H1 (cell line): Measurements from ENCODE around the gene SCARB1. TPM values are rescaled to one million over a fixed set of nuclear protein-coding genes. Genes with fewer than 3 reads are reported as not detected.

Source experiments
- CTCF ChIA-PET: fragments of 300-600 bp; sonication (Branson Sonifier 250); formaldehyde crosslinking; loops from one replicate; lab custom pipeline; 2021; ENCODE audit not compliant: partially characterized antibody; lab: Charles Lee
- POLR2A ChIA-PET: fragments of 300-600 bp; sonication (Branson Sonifier 250); formaldehyde crosslinking; loops from one replicate; lab custom pipeline; 2021; ENCODE audit warnings: inconsistent platforms; ENCODE audit not compliant: partially characterized antibody; lab: Charles Lee
- DNase-seq, 2 experiments: peaks; one replicate each; pipeline versions ENCODE4 v3.0.0 to v3.0.0-alpha.2; 2010 to 2022; ENCODE audit warnings: low spot score in 2 of 2, low read depth in 1 of 2, mixed read lengths in 1 of 2
- FAIRE-seq: peaks from 2 replicates; lab custom pipeline; 2011; peaks lifted over from hg19 to GRCh38; lab: Jason Lieb, UNC
- H2AFZ ChIP-seq: 2 replicates; pipeline ENCODE4 v1.8.1; 2012; ENCODE audit warnings: low read length, inconsistent platforms
- H2AK5ac ChIP-seq: 2 replicates; pipeline ENCODE4 v1.6.1; 2013; ENCODE audit warnings: low read depth, low read length
- H2BK120ac ChIP-seq: replicated peaks from 2 replicates; pipeline ENCODE3; 2013; ENCODE audit warnings: low read depth, low read length, inconsistent platforms
- H2BK12ac ChIP-seq: 2 replicates; pipeline ENCODE4 v1.6.1; 2013; ENCODE audit warnings: low read depth, low read length
- H2BK15ac ChIP-seq: 2 replicates; pipeline ENCODE4 v1.6.1; 2013; ENCODE audit warnings: low read length
- H2BK20ac ChIP-seq: 2 replicates; pipeline ENCODE4 v1.6.1; 2013; ENCODE audit warnings: low read length
- H2BK5ac ChIP-seq: 2 replicates; pipeline ENCODE4 v1.6.1; 2013; ENCODE audit warnings: low read depth, low read length
- H3K14ac ChIP-seq: 2 replicates; pipeline ENCODE4 v1.6.1; 2013; ENCODE audit warnings: inconsistent platforms; ENCODE audit not compliant: insufficient read length
- H3K18ac ChIP-seq: 2 replicates; pipeline ENCODE4 v1.6.1; 2013; ENCODE audit warnings: low read length; ENCODE audit errors: extremely low read depth
- H3K23ac ChIP-seq: 2 replicates; pipeline ENCODE4 v1.6.1; 2013; ENCODE audit warnings: inconsistent platforms; ENCODE audit not compliant: insufficient read length
- H3K23me2 ChIP-seq: 2 replicates; pipeline ENCODE4 v1.6.1; 2013; ENCODE audit warnings: low read depth, low read length
- H3K27ac ChIP-seq: 2 replicates; pipeline ENCODE4 v1.6.1; 2011; ENCODE audit warnings: low read depth, low read length, inconsistent platforms
- H3K27me3 ChIP-seq, 4 experiments: replicated peaks in 1 of 4; 1 replicate in 1 of 4; 2 replicates in 3 of 4; pipeline versions ENCODE4 v1.6.1 to v1.8.1; 2011 to 2013; ENCODE audit warnings: low read length in 3 of 4, mild to moderate bottlenecking in 3 of 4, inconsistent platforms in 2 of 4, mixed read lengths in 2 of 4, moderate library complexity in 1 of 4; ENCODE audit not compliant: control insufficient read depth in 3 of 4, insufficient read depth in 3 of 4; ENCODE audit errors: extremely low read depth in 1 of 4
- H3K36me3 ChIP-seq, 4 experiments: 2 replicates each; pipeline versions ENCODE4 v1.6.1 to v1.8.1; 2011 to 2013; ENCODE audit warnings: mild to moderate bottlenecking in 4 of 4, low read length in 3 of 4, moderate library complexity in 2 of 4, control low read depth in 1 of 4, inconsistent platforms in 1 of 4; ENCODE audit not compliant: insufficient read depth in 4 of 4, control insufficient read depth in 2 of 4
- H3K4ac ChIP-seq: replicated peaks from 2 replicates; pipeline ENCODE3; 2013; ENCODE audit warnings: low read length, low read depth, mixed read lengths, inconsistent platforms; ENCODE audit not compliant: insufficient read length
- H3K4me1 ChIP-seq, 4 experiments: replicated peaks in 1 of 4; 1 replicate in 1 of 4; 2 replicates in 3 of 4; pipeline versions ENCODE4 v1.6.1 to v1.8.1; 2011 to 2013; ENCODE audit warnings: low read length in 3 of 4, inconsistent platforms in 2 of 4, mixed read lengths in 1 of 4; ENCODE audit not compliant: insufficient read depth in 4 of 4, control insufficient read depth in 3 of 4
- H3K4me2 ChIP-seq, 2 experiments: 2 replicates each; pipeline versions ENCODE4 v1.6.1 to v1.8.1; 2011 to 2013; ENCODE audit warnings: low read depth in 2 of 2, low read length in 2 of 2, control low read depth in 1 of 2, inconsistent platforms in 1 of 2, mild to moderate bottlenecking in 1 of 2; ENCODE audit not compliant: insufficient read depth in 1 of 2
- H3K4me3 ChIP-seq, 4 experiments: fragments of 200-600, 300-600 bp in 1 of 4; sonication (generic), shearing (Covaris generic), sonication (Bioruptor Twin) in 1 of 4; 2 replicates each; pipeline versions ENCODE4 v1.5.1 to v1.8.1; 2011 to 2016; ENCODE audit warnings: low read length in 4 of 4, low read depth in 3 of 4, control low read depth in 2 of 4, inconsistent platforms in 2 of 4, mild to moderate bottlenecking in 2 of 4, mixed read lengths in 1 of 4, moderate library complexity in 1 of 4; ENCODE audit not compliant: insufficient read depth in 2 of 4; ENCODE audit errors: extremely low read depth in 1 of 4
- H3K56ac ChIP-seq: replicated peaks from 2 replicates; pipeline ENCODE3; 2013; ENCODE audit warnings: low read depth, mild to moderate bottlenecking, mixed read lengths, low read length, inconsistent platforms; ENCODE audit not compliant: insufficient read length
- H3K79me1 ChIP-seq: 2 replicates; pipeline ENCODE4 v1.6.1; 2013; ENCODE audit warnings: low read depth, low read length, control low read depth
- H3K79me2 ChIP-seq, 2 experiments: 2 replicates each; pipeline versions ENCODE4 v1.6.1 to v1.8.1; 2012 to 2013; ENCODE audit warnings: low read length in 2 of 2, mild to moderate bottlenecking in 2 of 2, inconsistent platforms in 1 of 2; ENCODE audit not compliant: insufficient read depth in 2 of 2, control insufficient read depth in 1 of 2
- H3K9ac ChIP-seq, 4 experiments: replicated peaks in 1 of 4; 1 replicate in 1 of 4; 2 replicates in 3 of 4; pipeline versions ENCODE4 v1.6.1 to v1.8.1; 2011 to 2013; ENCODE audit warnings: low read depth in 3 of 4, low read length in 3 of 4, control low read depth in 2 of 4, mild to moderate bottlenecking in 2 of 4, moderate library complexity in 2 of 4, inconsistent platforms in 1 of 4; ENCODE audit errors: extremely low read depth in 1 of 4
- H3K9me3 ChIP-seq, 2 experiments: 2 replicates each; pipeline versions ENCODE4 v1.6.1 to v1.8.1; 2012 to 2013; ENCODE audit warnings: mild to moderate bottlenecking in 2 of 2, moderate library complexity in 2 of 2, control low read depth in 1 of 2, inconsistent platforms in 1 of 2, low read depth in 1 of 2, low read length in 1 of 2, mixed read lengths in 1 of 2; ENCODE audit not compliant: insufficient read depth in 2 of 2
- H4K20me1 ChIP-seq, 2 experiments: replicated peaks in 1 of 2; 2 replicates each; pipeline versions ENCODE3 to v1.8.1; 2011 to 2013; ENCODE audit warnings: inconsistent platforms in 2 of 2, low read length in 2 of 2, mild to moderate bottlenecking in 1 of 2; ENCODE audit not compliant: insufficient read depth in 2 of 2, control insufficient read depth in 1 of 2
- H4K5ac ChIP-seq: 2 replicates; pipeline ENCODE4 v1.6.1; 2013; ENCODE audit warnings: low read length, low read depth, mixed read lengths, inconsistent platforms; ENCODE audit not compliant: insufficient read length
- H4K8ac ChIP-seq: 2 replicates; pipeline ENCODE4 v1.8.0; 2013; ENCODE audit warnings: mild to moderate bottlenecking, moderate library complexity, low read length, inconsistent platforms; ENCODE audit not compliant: insufficient read depth; ENCODE audit errors: extremely low read depth
- H4K91ac ChIP-seq: replicated peaks from 2 replicates; pipeline ENCODE3; 2013; ENCODE audit warnings: low read length, mixed read lengths, inconsistent platforms; ENCODE audit not compliant: insufficient read length
- MAFK ChIP-seq: IDR thresholded peaks from 2 replicates; pipeline ENCODE4 v1.6.1; 2012; ENCODE audit warnings: low read depth, mild to moderate bottlenecking, improper control_type of control experiment, low read length
- NANOG ChIP-seq: IDR thresholded peaks from 2 replicates; pipeline ENCODE4 v1.6.1; 2011; ENCODE audit warnings: low read length, low read depth, mild to moderate bottlenecking, inconsistent platforms; ENCODE audit not compliant: insufficient read depth, poor library complexity, severe bottlenecking
- NRF1 ChIP-seq: IDR thresholded peaks from 2 replicates; pipeline ENCODE4 v1.6.1; 2011; ENCODE audit warnings: mild to moderate bottlenecking, low read depth, low read length, improper control_type of control experiment
- POLR2A ChIP-seq, 2 experiments: IDR thresholded peaks; 1 replicate in 1 of 2; 2 replicates in 1 of 2; pipeline ENCODE4 v1.6.1; 2011; ENCODE audit warnings: low read depth in 2 of 2, low read length in 2 of 2, mild to moderate bottlenecking in 2 of 2; ENCODE audit errors: control extremely low read depth in 1 of 2
- POU5F1 ChIP-seq: IDR thresholded peaks from 2 replicates; pipeline ENCODE4 v1.6.1; 2011; ENCODE audit warnings: low read depth, mild to moderate bottlenecking, low read length, moderate library complexity
- SUZ12 ChIP-seq: fragments of 200-600 bp; sonication (generic); IDR thresholded peaks from 2 replicates; pipeline ENCODE4 v1.6.1; 2012; ENCODE audit warnings: mild to moderate bottlenecking, inconsistent platforms, low read length, moderate library complexity, mixed read lengths
- ZNF274 ChIP-seq: IDR thresholded peaks from 2 replicates; pipeline ENCODE4 v1.7.0; 2012; ENCODE audit warnings: low read length, borderline replicate concordance; ENCODE audit errors: extremely low read depth
- WGBS, 2 experiments: shearing (Covaris generic) in 1 of 2; methylation state at CpG; one replicate each; pipeline versions ENCODE4 v1.1.6 to v1.1.7; 2013 to 2015; ENCODE audit warnings: low lambda C conversion rate in 2 of 2, mixed read lengths in 2 of 2, inconsistent platforms in 1 of 2, low coverage in 1 of 2, missing lambda C conversion rate in 1 of 2; ENCODE audit not compliant: insufficient replicate concordance in 2 of 2, insufficient coverage in 1 of 2, insufficient read length in 1 of 2; ENCODE audit errors: extremely low coverage in 1 of 2, missing lambda C conversion rate in 1 of 2; 5-methylcytosine and 5-hydroxymethylcytosine counted together
- polyA plus RNA-seq, 7 experiments: library from polyadenylated mRNA; depleted of rRNA in 3 of 7; stranded (reverse) in 5 of 7; unstranded in 2 of 7; fragments of >200 nt in 5 of 7; fragments of 200-250 nt in 2 of 7; gene quantifications; 1 replicate in 5 of 7; 2 replicates in 1 of 7; 4 replicates in 1 of 7; pipeline versions ENCODE4 v1.2.1 to v1.2.3, GENCODE V29; 2011 to 2013; ENCODE audit warnings: missing spikeins in 2 of 7, mixed read lengths in 2 of 7
- total RNA-seq: library from RNA; stranded (reverse); fragmentation: NEBNext Ultra II Directional; extraction: Animal tissue kit (Norgen Biotek cat#: 25700); gene quantifications from 2 replicates; pipeline ENCODE4 v1.2.1, GENCODE V29; 2021
- TF ChIP-seq, protein P1 (sequence below): IDR thresholded peaks from 2 replicates; pipeline ENCODE4 v1.6.1; 2012; ENCODE audit warnings: low read length, inconsistent platforms

Gene SCARB1
- total and polyA plus RNA-seq, 2 of the 8 experiments (the other 6 are each of a cell fraction or from before 2014, with no cell fraction given): 45.3 to 57.1 TPM

DNA sequence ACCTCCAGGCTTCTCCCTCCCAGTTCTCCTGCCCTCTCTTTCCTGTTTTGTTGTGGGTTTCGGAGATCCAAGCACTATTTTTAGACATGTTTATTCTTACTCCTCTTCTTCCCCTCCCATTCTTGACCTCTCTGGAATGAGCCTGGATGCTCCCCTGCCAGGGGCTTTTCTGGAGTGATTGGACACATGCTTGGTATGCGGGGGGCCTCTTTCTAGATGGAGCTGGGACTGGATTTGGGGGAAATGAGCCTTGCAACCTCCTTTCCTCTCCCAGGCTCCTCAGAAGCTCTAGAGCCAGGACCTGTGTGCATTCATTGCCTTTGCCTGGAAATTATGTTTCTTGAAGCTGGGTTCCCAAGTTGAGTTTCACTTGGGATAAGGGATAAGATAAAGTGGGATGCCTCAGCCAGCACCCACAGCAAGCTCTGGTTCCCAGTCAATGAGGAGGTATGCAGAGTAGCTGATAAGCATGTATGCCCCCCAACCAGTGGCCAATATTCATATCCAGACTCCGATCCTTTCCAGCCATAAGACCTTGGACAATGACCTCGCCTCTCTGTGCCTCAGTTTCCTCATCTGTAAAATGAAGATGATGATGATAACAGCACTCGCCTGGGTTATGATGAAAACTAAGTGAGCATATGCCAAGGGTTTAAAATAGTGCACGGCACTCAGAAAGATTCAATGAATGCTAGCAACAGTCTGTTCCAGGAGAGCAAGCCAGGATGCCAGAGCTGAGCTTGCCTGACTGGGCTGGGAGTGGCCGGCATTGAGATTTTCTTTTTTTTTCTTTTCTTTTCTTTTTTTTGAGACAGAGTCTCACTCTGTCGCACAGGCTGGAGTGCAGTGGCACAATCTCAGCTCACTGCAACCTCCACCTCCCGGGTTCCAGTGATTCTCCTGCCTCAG lies 97.8 kb downstream of the SCARB1 start:
- ChIA-PET CTCF (interaction anchor here (0.6 to 9.3 kb wide), 44 partner anchors 12 to 729 kb away, joined by 3 to 159 read pairs (median 4); no protein-coding TSS in a partner anchor), POLR2A (interaction anchor here (0.7 to 1.0 kb wide), 2 partner anchors 26 to 214 kb away, joined by 3 to 4 read pairs; no protein-coding TSS in a partner anchor)
- H3K79me1 ChIP-seq: no peaks in the 10 kb centered on the region; the same call in 1 of the 2 replicates
- H2BK15ac ChIP-seq: no peak overlapping the region
- H2BK12ac ChIP-seq: no peak overlapping the region
- no peak overlapping the region for H2BK120ac ChIP-seq
- no peaks in the 10 kb centered on the region for H4K20me1 ChIP-seq
- no peak overlapping the region for H4K8ac ChIP-seq
- H3K4me1 ChIP-seq: no peaks in the 10 kb centered on the region; a peak in 2 of 7 replicates
- 88% methylated on average over 9 of the region's 9 CpGs; no CpG with 5 or more reads in 1 of the 2 experiments for WGBS, 2 experiments
- no peak for FAIRE-seq
- DNase-seq: no peak
- no peak overlapping the region for H3K56ac ChIP-seq
- no peak overlapping the region for H4K91ac ChIP-seq
- H4K5ac ChIP-seq: no peak overlapping the region
- no peak overlapping the region for H2AK5ac ChIP-seq
- H3K79me2 ChIP-seq: no peaks in the 10 kb centered on the region
- no peaks in the 10 kb centered on the region for H3K23me2 ChIP-seq
- no peak overlapping the region for H3K4me3 ChIP-seq
- no peak overlapping the region for H3K27ac ChIP-seq
- no peak overlapping the region for H3K4ac ChIP-seq
- no peak overlapping the region for H2BK20ac ChIP-seq
- no peak overlapping the region for H2BK5ac ChIP-seq
- H3K9ac ChIP-seq: no peak overlapping the region
- no peak overlapping the region for H3K4me2 ChIP-seq
- peaks cover 8 to 17% of the 10 kb centered on the region in 2 experiments; a peak in 3 of 4 replicates for H3K9me3 ChIP-seq
- H3K23ac ChIP-seq: no peak overlapping the region
- H3K14ac ChIP-seq: no peak overlapping the region
- no peak overlapping the region for H2AFZ ChIP-seq
- H3K36me3 ChIP-seq: no peaks in the 10 kb centered on the region
- no peaks in the 10 kb centered on the region for H3K27me3 ChIP-seq
- H3K18ac ChIP-seq: no peak overlapping the region
- TF ChIP-seq MAFK (no peak), NANOG (no peak), POLR2A (IDR thresholded peaks at IDR 0.05; ENCODE audit: control extremely low read depth in 1 of 2, low read depth in 2 of 2, low read length in 2 of 2) (no peak), POU5F1 (no peak), SUZ12 (no peak), NRF1 (no peak), ZNF274 (no peak)
- TF ChIP-seq, protein P1, sequence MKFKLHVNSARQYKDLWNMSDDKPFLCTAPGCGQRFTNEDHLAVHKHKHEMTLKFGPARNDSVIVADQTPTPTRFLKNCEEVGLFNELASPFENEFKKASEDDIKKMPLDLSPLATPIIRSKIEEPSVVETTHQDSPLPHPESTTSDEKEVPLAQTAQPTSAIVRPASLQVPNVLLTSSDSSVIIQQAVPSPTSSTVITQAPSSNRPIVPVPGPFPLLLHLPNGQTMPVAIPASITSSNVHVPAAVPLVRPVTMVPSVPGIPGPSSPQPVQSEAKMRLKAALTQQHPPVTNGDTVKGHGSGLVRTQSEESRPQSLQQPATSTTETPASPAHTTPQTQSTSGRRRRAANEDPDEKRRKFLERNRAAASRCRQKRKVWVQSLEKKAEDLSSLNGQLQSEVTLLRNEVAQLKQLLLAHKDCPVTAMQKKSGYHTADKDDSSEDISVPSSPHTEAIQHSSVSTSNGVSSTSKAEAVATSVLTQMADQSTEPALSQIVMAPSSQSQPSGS: no peak
